ENCODE measurements around the gene CFB. TPM values are rescaled to one million over a fixed set of nuclear protein-coding genes. Genes with fewer than 3 reads are reported as not detected.

CFB gene
- total and polyA plus RNA-seq, 9 of the 15 experiments (the other 6 are each of a cell fraction or from before 2014, with no cell fraction given) = 0.08 to 0.91 (median 0.22) TPM; not detected in 4

- no peak for TF ChIP-seq ZBTB34 (CRISPR knock-in tag; IDR thresholded peaks at IDR 0.05)
- peak in 1 of 2 experiments; percentile 50; a peak in 1 of 4 replicates for TF ChIP-seq KDM4B (IDR thresholded peaks at IDR 0.05; ENCODE audit: borderline replicate concordance in 2 of 2, low read depth in 1 of 2)
- no peak for TF ChIP-seq ZBTB7A (IDR thresholded peaks at IDR 0.05; ENCODE audit: borderline replicate concordance, control insufficient read depth, low read depth, low read length)
- TF ChIP-seq, protein P1, sequence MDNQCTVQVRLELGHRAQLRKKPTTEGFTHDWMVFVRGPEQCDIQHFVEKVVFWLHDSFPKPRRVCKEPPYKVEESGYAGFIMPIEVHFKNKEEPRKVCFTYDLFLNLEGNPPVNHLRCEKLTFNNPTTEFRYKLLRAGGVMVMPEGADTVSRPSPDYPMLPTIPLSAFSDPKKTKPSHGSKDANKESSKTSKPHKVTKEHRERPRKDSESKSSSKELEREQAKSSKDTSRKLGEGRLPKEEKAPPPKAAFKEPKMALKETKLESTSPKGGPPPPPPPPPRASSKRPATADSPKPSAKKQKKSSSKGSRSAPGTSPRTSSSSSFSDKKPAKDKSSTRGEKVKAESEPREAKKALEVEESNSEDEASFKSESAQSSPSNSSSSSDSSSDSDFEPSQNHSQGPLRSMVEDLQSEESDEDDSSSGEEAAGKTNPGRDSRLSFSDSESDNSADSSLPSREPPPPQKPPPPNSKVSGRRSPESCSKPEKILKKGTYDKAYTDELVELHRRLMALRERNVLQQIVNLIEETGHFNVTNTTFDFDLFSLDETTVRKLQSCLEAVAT (IDR thresholded peaks at IDR 0.05) = 0 out of 4 replicates have a peak, but pooled peaks of 1 of the 2 experiments have one; percentile 16
- no peak for TF ChIP-seq TCF3 (CRISPR knock-in tag; IDR thresholded peaks at IDR 0.05)
- TF ChIP-seq CTCFL (IDR thresholded peaks at IDR 0.05; ENCODE audit: borderline replicate concordance, insufficient read depth, low read depth, low read length, poor library complexity, severe bottlenecking) = peak; percentile 0
- TF ChIP-seq RBM25 (IDR thresholded peaks at IDR 0.05; ENCODE audit: low read depth, low read length, severe bottlenecking) = no peak
- TF ChIP-seq MED1 (CRISPR knock-in tag; IDR thresholded peaks at IDR 0.05; ENCODE audit: borderline replicate concordance) = no peak
- TF ChIP-seq TCF15 (CRISPR knock-in tag; IDR thresholded peaks at IDR 0.05) = no peak
- peak; percentile 58 for TF ChIP-seq POLR2AphosphoS5 (IDR thresholded peaks at IDR 0.05; ENCODE audit: control insufficient read depth, insufficient read depth, low read depth, low read length)
- no peak for TF ChIP-seq ZKSCAN8 (CRISPR knock-in tag; IDR thresholded peaks at IDR 0.05)
- peak; percentile 24; the same call in 1 of the 2 replicates for TF ChIP-seq CBFB (CRISPR knock-in tag; IDR thresholded peaks at IDR 0.05)
- TF ChIP-seq GATAD2B (IDR thresholded peaks at IDR 0.05; ENCODE audit: borderline replicate concordance) = no peak; the same call in 1 of the 2 replicates
- 0 out of 2 replicates have a peak, but pooled peaks have one; percentile 38 for TF ChIP-seq SIN3B (IDR thresholded peaks at IDR 0.05; ENCODE audit: low read depth)
- TF ChIP-seq HEY1 (CRISPR knock-in tag; IDR thresholded peaks at IDR 0.05; ENCODE audit: borderline replicate concordance) = no peak
- TF ChIP-seq BMI1 (IDR thresholded peaks at IDR 0.05; ENCODE audit: low read length) = no peak
- no peak for TF ChIP-seq TFAM (CRISPR knock-in tag; conservative IDR thresholded peaks at IDR 0.05)
- TF ChIP-seq GATAD2A (IDR thresholded peaks at IDR 0.05) = no peak
- TF ChIP-seq ZBTB49 (CRISPR knock-in tag; IDR thresholded peaks at IDR 0.05; ENCODE audit: borderline replicate concordance) = no peak
These were observed 48.1 kb upstream of the CFB start, which contains the start of gene EHMT2 (continued) for GRCh38 chr6:31897612-31898382.
